Measurements from ENCODE around the gene TMEM108.

The TMEM108 gene

DNA sequence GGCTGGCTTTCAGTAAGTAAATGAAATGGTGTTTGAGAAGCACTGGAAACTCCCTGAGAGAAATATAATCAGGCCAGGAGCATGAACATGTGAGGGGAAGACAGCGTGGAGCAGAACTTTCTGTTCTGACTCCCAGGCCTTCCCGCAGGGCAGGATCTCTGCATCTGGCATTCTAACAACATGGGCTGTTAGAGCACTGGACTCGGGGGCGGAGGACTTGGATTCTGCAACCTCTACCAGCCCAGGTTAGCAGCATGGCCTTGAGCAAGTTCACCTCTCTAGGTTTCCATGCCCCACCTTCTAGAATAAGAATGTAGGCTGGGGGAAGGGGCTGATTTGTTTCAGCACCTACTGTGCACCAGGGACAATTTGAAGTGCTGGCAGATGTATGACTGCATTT lies 349.1 kb downstream of the TMEM108 start:
- Histone ChIP-seq H3K27me3 (ENCODE audit: insufficient read depth, low read length, poor library complexity) (peaks cover 7% of the 10 kb centered on the region), H3K27ac (ENCODE audit: low read length) (no peak overlapping the region), H3K9ac (ENCODE audit: low read depth, low read length) (no peak overlapping the region), H3K9me3 (ENCODE audit: insufficient read depth, low read length, severe bottlenecking) (no peaks in the 10 kb centered on the region), H2AFZ (ENCODE audit: low read depth, low read length) (no peak overlapping the region), H4K20me1 (ENCODE audit: insufficient read depth, low read length) (no peaks in the 10 kb centered on the region), H3K36me3 (ENCODE audit: insufficient read depth, low read length) (no peaks in the 10 kb centered on the region), H3K79me2 (ENCODE audit: insufficient read depth, low read length) (no peaks in the 10 kb centered on the region), H3K4me1 (ENCODE audit: insufficient read depth, low read length) (no peaks in the 10 kb centered on the region), H3K4me2 (ENCODE audit: insufficient read depth, low read length) (no peak overlapping the region), H3K4me3 (ENCODE audit: low read depth in 1 of 2, low read length in 2 of 2) (no peak overlapping the region)
- ATAC-seq (ENCODE audit: insufficient read depth, low read depth) = no peak
- no peak for DNase-seq
- no peak for TF ChIP-seq CTCF (IDR thresholded peaks at IDR 0.05; ENCODE audit: borderline replicate concordance, extremely low read depth, low read length, poor library complexity, severe bottlenecking)
- no peak for TF ChIP-seq EZH2 (IDR thresholded peaks at IDR 0.05; ENCODE audit: borderline replicate concordance, low read depth, low read length, severe bottlenecking)

- Histone ChIP-seq H4K20me1 (ENCODE audit: insufficient read depth, low read length) (no peaks in the 10 kb centered on the region), H3K4me3 (ENCODE audit: low read depth in 1 of 2, low read length in 2 of 2) (no peak overlapping the region), H3K36me3 (ENCODE audit: insufficient read depth, low read length) (no peaks in the 10 kb centered on the region), H3K27me3 (ENCODE audit: insufficient read depth, low read length, poor library complexity) (peaks cover 7% of the 10 kb centered on the region), H3K9me3 (ENCODE audit: insufficient read depth, low read length, severe bottlenecking) (no peaks in the 10 kb centered on the region), H3K4me1 (ENCODE audit: insufficient read depth, low read length) (no peaks in the 10 kb centered on the region), H3K79me2 (ENCODE audit: insufficient read depth, low read length) (no peaks in the 10 kb centered on the region), H2AFZ (ENCODE audit: low read depth, low read length) (no peak overlapping the region), H3K9ac (ENCODE audit: low read depth, low read length) (no peak overlapping the region), H3K4me2 (ENCODE audit: insufficient read depth, low read length) (no peak overlapping the region), H3K27ac (ENCODE audit: low read length) (no peak overlapping the region)
- TF ChIP-seq CTCF (IDR thresholded peaks at IDR 0.05; ENCODE audit: borderline replicate concordance, extremely low read depth, low read length, poor library complexity, severe bottlenecking) = no peak
- no peak for TF ChIP-seq EZH2 (IDR thresholded peaks at IDR 0.05; ENCODE audit: borderline replicate concordance, low read depth, low read length, severe bottlenecking)
- ATAC-seq (ENCODE audit: insufficient read depth, low read depth) (no peak), DNase-seq (no peak)
Observed at GRCh38 chr3:133388696-133389395, 350.7 kb downstream of the TMEM108 start.

DNA sequence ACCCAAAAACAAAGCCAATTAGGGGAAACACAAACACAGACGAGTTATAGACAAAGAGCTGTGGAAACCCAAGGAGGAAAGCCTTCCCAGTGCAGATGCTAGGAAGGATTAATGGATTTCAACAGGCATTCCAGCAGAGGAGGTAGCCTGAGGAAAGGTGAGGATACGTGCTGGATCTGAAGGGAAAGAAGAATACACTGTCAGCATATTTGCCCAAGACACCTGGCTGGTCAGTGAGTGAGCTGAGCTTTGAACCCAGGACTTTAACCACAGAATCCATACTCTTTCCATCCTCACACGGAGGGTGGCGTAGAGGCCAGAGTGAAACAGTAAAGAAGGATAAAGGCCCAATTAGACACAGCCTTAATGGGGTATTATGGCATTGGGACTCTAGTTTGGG lies 352.5 kb downstream of the TMEM108 start:
- Histone ChIP-seq H3K79me2 (ENCODE audit: insufficient read depth, low read length) (no peaks in the 10 kb centered on the region), H3K27me3 (ENCODE audit: insufficient read depth, low read length, poor library complexity) (peaks cover 7% of the 10 kb centered on the region), H3K9ac (ENCODE audit: low read depth, low read length) (no peak overlapping the region), H4K20me1 (ENCODE audit: insufficient read depth, low read length) (no peaks in the 10 kb centered on the region), H3K4me1 (ENCODE audit: insufficient read depth, low read length) (no peaks in the 10 kb centered on the region), H3K4me2 (ENCODE audit: insufficient read depth, low read length) (no peak overlapping the region), H2AFZ (ENCODE audit: low read depth, low read length) (no peak overlapping the region), H3K36me3 (ENCODE audit: insufficient read depth, low read length) (no peaks in the 10 kb centered on the region), H3K4me3 (ENCODE audit: low read depth in 1 of 2, low read length in 2 of 2) (no peak overlapping the region), H3K27ac (ENCODE audit: low read length) (no peak overlapping the region), H3K9me3 (ENCODE audit: insufficient read depth, low read length, severe bottlenecking) (no peaks in the 10 kb centered on the region)
- DNase-seq (no peak), ATAC-seq (ENCODE audit: insufficient read depth, low read depth) (no peak)
- TF ChIP-seq CTCF (IDR thresholded peaks at IDR 0.05; ENCODE audit: borderline replicate concordance, extremely low read depth, low read length, poor library complexity, severe bottlenecking) (no peak), EZH2 (IDR thresholded peaks at IDR 0.05; ENCODE audit: borderline replicate concordance, low read depth, low read length, severe bottlenecking) (no peak)

Measured in DND-41 (cell line).